Left forelimb (tissue), 1 donor: ENCODE data around the gene DIAPH3.

ENCODE experiments used
- DNase-seq: peaks from one replicate; pipeline ENCODE4 v3.0.0-alpha.2; 2018; ENCODE audit warnings: low spot score

DIAPH3 gene

GRCh38 chr13:59863621-59864020 is 300.1 kb downstream of the DIAPH3 start:
- no peak for DNase-seq

- no peak for DNase-seq
Measured at GRCh38 chr13:59861676-59862075, 302.1 kb downstream of the DIAPH3 start.

GRCh38 chr13:59856281-59856810 is 307.4 kb downstream of the DIAPH3 start:
- DNase-seq, result no peak

- DNase-seq, result no peak
Measured at GRCh38 chr13:59846845-59847620, 316.7 kb downstream of the DIAPH3 start.

- DNase-seq, result no peak
Measured at GRCh38 chr13:59843040-59843439, 320.7 kb downstream of the DIAPH3 start.

GRCh38 chr13:59842507-59842906 is 321.2 kb downstream of the DIAPH3 start:
- no peak for DNase-seq

- no peak for DNase-seq
Measured at GRCh38 chr13:59839186-59839585, 324.5 kb downstream of the DIAPH3 start.

GRCh38 chr13:59837101-59837500 is 326.6 kb downstream of the DIAPH3 start:
- no peak for DNase-seq

GRCh38 chr13:59835569-59835968 is 328.2 kb downstream of the DIAPH3 start:
- no peak for DNase-seq

GRCh38 chr13:59834801-59835200 is 328.9 kb downstream of the DIAPH3 start:
- DNase-seq, result no peak

- no peak for DNase-seq
Measured at GRCh38 chr13:59829690-59830089, 334.0 kb downstream of the DIAPH3 start.

GRCh38 chr13:59823486-59823885 is 340.2 kb downstream of the DIAPH3 start:
- DNase-seq, result no peak

GRCh38 chr13:59809564-59809963 is 354.2 kb downstream of the DIAPH3 start:
- DNase-seq, result no peak

- DNase-seq, result no peak
Measured at GRCh38 chr13:59806801-59807200, 356.9 kb downstream of the DIAPH3 start.

GRCh38 chr13:59801107-59801880 is 362.4 kb downstream of the DIAPH3 start:
- DNase-seq, result no peak

GRCh38 chr13:59793107-59793506 is 370.6 kb downstream of the DIAPH3 start:
- no peak for DNase-seq

- no peak for DNase-seq
Measured at GRCh38 chr13:59790626-59791025, 373.1 kb downstream of the DIAPH3 start.

GRCh38 chr13:59789558-59789957 is 374.2 kb downstream of the DIAPH3 start:
- no peak for DNase-seq

- DNase-seq, result no peak
Measured at GRCh38 chr13:59787679-59788078, 376.0 kb downstream of the DIAPH3 start.

GRCh38 chr13:59782696-59783095 is 381.0 kb downstream of the DIAPH3 start:
- no peak for DNase-seq

- DNase-seq, result no peak
Measured at GRCh38 chr13:59780058-59780457, 383.7 kb downstream of the DIAPH3 start.

GRCh38 chr13:59776924-59777690 is 386.6 kb downstream of the DIAPH3 start:
- no peak for DNase-seq
